ENCODE data around the gene KDM4F.

DNA sequence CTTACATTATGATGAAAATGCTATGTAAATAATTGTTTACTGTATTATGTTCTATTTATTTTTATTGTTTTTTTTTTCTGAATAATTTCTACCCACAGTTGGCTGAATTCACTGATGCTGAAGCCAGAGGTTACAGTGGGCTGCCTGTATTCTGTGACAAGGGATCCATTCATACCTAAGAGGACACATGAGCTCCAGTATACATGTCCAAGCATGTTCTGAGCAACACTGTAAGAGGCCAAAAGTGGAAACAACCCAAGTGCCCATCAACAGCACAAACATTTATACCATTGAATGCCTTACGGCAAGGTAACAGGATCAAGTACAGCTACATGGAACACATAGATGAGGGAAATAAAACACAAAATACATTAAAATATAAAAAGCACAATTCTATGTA is 16.1 kb downstream of the KDM4F start:
- TF ChIP-seq CTCF (IDR thresholded peaks at IDR 0.05) (no peak), POLR2A (IDR thresholded peaks at IDR 0.05) (no peak)

Data from esophagus squamous epithelium (tissue), 4 donors.